GM11168 (cell line): ENCODE results near the gene CA10.

Experiments used
- in situ Hi-C: fragments of 300-500 bp; cut with MboI; formaldehyde crosslinking; loops from one replicate; pipeline ENCODE4 v1.12.0; 2022; ENCODE audit warnings: low sequenced_read_pairs; ENCODE audit not compliant: unreplicated experiment

CA10 gene

DNA sequence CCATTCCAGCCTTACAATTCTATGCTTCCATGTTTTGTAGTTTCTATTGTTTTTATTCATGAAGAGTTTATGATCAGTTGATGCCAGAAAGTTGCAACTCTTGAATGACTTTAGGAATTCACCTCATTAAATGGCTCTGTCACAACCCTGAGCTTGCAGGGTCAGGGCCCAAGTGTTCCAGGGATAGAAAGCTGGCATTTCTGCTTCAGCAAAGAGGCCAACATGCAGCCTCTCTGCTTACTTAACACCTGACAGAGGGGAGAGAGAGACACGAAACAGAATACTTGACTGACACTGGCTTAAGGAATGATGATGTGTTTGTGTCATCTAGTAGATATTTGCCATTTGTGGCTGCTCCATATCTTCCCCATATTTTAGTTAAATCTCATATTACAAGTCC lies 328.1 kb downstream of the CA10 start:
- in situ Hi-C loops = no loop called here

DNA sequence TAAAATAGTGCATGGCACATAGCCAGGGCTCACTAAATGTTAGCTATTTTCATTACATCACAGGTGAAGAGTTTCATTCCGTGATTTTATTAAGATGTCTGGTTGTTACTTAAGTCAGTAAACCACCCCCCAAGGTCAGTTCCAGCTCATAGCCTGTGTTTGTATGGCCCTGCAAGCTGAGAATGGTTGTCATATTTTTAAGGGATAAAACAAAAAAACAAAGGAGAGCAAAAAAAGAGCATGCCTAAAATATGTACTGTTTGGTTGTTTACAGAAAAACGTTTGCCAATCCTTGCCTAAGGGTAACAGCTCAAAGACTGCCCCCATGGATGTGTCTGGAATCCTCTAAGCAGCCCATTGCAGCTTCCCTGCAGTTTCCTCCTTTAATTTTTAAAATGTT lies 329.6 kb downstream of the CA10 start:
- in situ Hi-C loops = no loop called here

DNA sequence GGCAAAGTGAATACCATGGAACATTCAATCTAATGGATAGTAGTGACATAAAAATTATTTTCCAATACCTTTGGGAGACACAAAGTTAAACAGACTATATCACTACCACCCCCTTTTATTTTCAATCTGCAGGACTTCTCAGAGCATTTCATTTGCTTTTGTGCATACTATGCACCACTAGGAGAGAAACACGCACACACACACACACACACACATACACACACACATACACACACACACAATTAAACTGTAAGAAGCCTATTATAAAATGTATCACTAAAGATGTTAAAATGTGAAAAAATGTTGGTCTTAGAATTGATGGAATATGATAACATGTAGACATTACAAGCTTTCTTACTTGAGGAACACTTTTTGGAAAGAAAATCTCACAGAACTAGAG lies 331.4 kb downstream of the CA10 start:
- in situ Hi-C loops = no loop called here

DNA sequence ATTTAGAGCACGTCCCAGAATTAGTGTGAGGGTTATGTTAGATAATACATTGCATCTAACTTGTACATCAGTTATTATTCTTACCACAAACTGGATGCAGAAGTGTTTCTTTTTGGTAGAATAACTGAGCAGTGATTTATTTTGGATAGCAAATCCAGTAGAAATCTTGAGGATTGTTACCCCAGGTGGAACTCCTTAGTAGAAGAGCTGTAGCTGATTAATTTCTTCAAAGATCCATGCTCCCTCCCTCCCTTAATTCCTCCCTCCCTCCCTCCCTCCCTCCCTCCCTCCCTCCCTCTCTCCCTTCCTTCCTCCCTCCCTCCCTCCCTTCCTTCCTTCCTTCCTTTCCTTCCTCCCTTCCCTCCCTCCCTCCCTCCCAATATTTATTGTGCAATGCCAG lies 337.7 kb downstream of the CA10 start:
- in situ Hi-C loops = no loop called here

DNA sequence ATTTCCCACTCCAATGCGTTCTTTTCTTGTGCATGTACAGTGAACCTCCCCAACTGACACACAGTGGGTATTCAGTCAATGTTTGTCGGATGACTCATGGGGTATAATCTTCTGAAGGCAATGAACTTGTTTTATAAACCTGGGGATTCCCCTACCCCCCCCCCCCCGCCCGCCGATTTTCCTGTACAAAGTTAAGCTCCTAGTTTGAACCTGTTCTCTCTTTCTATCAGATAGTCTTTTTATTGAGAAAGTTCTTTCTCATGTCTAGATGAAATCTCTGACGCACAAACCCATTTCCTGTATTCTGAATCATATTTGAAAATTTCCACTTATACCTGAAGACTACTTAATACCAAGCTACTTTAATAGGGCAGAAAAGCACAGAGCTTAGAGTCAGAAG lies 338.3 kb downstream of the CA10 start:
- in situ Hi-C loops = no loop called here

DNA sequence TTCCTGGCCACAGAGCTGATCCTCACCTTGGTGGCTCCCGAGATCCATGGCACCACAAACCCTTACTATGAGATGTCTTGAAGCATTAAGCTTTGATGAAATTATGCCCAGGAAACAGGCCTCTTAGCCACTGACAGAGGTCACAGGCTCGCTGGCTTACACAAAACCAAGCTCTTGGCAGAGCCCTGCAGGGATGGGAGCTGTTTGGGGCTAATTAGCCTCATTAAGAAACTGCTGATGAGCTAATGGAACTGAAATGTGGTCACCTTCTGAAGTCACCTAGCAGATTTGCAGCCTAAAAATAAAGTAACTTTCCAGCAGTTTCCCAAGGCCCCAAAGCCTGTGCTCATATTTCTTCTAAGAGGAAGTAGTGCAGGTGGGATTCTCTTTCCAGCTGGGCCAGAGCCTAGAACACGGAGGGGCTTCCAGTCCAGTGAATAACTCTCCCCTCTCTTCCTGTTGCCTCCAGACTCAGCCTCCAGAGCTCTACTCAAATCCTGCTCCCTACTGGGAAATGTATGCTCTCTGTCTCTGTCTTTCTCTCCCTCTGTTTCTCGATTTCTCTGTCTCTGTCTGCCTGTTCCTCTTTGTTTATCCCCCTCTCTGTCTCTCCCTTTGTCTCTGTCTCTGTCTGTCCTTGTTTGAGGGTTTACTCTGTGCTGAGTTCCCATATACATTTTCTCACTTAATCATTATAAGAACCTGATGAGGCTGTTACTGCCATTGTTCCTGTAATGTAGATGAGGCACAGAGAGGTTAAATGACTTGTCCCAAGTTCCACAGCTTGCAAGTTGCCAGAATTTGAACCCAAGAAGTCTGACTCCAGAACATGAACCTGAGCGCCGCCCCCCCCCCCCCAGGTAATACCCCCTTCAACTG lies 338.9 kb downstream of the CA10 start:
- in situ Hi-C loops = no loop called here

DNA sequence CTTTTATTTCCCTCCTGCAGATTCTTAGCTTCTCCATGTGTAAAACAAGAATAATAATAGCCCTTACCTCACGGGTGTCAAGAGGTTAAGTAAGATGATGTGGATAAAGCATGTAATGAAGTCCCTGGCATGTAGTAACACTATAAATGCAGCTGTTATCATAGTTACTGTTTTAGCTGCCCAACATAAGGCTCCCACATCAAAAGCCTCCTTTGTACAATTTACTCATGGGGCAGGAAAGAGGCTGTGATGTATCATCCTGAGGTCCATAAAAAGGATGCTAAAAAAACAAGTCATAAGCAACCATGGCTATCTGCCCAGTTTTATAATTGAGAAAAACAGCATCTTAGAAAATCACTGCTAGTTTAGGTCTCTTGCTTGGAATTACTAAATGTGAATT lies 339.7 kb downstream of the CA10 start:
- in situ Hi-C loops = no loop called here

DNA sequence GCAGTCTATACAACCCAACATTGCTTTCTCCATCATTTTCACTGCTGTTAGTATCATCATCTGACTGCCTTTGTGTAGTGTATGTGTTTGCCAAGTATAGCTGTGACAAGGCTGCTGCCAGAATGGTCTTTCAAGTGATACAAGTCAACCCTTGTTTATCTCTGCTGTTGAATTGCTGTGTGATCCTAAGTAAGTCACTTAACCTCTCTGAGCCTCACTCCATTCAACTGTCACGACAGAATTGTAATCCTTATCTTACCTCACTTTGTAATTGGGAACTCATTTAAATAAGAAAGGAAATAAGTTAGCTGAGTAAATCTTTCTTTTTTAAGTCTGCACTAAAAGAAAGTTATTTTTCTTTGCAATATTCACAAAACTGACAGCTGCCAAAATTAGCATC lies 340.6 kb downstream of the CA10 start:
- in situ Hi-C loops = no loop called here

DNA sequence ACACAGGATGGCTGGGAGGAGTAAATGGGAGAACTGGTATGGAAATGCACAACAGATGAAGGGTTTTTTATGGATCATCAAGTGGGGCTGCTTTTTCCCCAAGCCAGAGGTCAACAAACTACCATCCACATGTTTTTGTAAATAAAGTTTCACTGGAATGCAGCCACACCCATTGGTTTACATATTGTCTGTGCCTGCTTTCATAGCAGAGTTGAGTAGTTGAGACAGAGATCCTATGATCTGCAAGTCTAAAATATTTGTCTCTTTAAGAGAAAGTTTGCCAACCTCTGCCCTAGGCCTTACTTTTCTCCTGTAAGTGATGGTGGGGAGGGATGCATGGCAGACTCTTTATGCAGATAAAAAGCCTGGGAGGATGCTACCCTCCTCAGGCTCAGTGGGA lies 341.4 kb downstream of the CA10 start:
- in situ Hi-C loops = no loop called here

DNA sequence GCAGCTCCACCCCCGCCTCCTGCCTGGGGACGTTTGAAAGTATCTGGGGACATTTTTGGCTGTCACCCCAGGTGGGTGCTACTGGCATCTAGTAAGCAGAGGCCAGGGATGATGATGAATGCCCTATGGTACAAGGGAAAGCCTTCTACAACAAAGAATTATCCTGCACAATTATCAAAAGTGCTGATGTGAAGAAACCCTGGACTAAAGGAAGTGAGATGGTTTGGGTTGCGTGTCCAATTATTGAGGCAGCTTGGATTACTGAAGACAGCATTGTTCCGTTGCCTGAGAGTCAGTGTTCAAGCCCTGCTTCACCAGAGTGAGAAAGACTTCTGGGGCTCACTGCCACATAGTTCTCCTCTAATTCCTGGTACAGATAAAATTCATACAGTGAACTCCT lies 343.4 kb downstream of the CA10 start:
- in situ Hi-C loops = no loop called here

DNA sequence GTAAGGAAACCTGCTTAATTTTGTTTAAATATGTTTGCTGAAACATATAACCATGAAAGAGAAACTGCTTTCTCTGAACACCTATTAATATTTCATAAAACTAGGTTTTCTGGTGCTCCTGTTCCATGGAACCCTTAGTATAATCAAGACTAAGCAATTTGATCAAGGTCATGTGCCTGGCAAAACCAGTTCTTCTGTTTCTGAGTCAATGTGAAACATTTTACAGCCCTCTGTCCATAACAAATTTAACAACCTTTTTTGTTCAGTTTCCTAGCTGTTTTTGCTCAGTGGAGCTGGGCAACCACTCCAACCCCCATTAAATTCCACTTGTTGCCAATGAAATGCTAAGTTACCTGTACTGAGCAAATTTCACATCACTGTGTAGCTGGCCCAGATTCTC lies 344.0 kb downstream of the CA10 start:
- in situ Hi-C loops = no loop called here

DNA sequence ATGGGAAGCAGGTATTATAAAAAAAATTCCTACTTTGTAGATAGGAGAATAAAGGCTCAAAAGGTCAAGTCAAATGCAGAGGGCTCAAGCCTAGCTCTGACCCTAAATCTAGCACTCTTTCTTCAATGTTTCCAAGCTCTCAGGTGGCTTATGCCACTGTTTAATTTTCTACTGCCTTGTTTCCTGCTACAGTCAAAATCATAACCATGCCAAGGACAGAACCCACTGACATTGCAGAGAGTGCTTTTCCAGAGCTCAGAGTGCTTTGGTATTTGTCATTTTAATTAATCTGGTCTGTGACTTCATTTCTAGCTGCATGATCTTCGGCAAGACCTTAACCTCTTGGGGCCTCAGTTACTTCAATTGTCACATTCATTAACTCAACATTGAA lies 344.7 kb downstream of the CA10 start:
- in situ Hi-C loops = no loop called here

DNA sequence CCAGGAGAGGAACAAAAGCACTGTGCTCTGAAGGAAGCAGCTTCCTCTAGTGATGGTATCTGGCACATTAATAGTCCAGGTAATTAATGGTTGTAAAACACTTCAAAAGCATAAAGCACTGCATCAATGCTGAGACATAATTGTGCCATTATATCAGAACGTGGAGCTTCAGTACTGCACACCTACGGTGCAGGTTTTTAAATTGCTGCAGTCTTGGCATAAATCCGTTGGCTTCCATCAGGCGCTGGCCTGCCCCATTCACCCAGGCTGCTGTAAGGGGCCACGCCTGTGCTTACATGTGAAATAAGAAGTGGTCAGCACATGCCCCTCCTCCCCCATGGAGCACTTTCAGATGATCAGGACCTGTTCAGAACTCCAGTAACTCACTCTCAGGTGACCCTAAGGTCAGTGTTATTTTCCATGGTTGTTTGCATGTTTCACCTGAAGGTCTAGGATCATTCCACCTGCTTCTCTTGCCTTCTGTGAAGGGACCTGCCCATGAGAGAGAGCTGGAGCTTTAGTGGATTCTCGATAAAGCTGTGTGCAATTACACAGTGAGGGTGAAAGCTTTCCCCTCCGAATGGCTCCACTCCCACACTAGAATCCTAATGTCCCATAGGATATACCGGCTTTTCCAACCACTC lies 345.3 kb downstream of the CA10 start:
- in situ Hi-C loops = no loop called here

DNA sequence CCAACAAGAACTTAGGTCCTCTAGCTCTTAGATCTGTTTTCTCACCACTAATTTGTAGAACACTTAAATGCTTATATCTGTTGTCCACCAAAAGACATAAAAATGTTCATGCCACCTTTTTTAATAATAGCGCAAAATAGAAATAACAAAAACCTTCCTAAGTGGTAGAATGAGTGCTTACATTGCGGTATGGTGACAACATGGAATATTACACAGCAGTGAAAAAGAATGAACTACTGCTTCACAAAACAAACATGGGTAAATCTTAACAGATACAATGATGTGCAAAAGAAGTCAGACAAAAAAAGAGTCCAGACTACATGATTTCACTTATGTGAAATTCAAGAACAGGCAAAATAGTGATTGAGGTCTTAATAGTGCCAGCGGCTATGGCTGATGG lies 351.1 kb downstream of the CA10 start:
- in situ Hi-C loops = no loop called here

DNA sequence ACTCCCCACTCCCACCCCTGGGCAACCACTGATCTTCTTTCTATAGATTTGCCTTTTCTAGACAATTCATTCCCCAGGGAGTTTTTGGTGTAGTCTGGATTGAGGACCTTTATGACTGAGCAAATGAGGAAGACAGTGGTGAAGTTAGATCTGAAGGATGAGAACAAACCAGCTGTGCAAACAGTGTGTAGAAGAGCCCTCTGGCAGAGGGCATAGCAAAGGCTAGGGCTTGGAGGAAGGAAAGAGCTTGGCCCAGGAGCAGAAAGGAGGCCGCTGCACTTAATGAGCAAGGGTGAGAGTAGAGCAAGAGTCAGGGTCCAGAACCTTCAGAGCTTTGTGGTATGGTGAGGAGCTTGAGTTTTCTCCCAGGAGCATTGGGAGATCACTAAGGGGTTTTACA lies 352.7 kb downstream of the CA10 start:
- in situ Hi-C loops = no loop called here

DNA sequence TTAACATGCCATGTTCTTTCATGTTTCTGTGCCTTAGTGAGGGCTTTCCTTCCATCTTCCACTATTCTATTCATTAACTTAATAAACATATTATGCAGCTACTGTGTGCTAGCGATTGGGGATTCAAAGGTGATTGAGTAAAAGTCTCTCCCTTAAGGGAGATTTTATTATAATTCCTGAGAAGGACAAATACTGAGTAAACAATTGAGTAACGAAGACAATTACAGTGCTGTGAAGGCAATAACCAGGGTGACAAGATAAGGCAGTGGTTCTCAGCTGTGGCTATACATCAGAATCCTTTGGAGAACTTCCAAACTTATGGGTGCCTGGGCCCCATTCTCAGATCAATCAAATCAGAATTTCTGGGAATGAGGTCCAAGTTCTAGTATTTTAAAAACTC lies 353.3 kb downstream of the CA10 start:
- in situ Hi-C loops = no loop called here

DNA sequence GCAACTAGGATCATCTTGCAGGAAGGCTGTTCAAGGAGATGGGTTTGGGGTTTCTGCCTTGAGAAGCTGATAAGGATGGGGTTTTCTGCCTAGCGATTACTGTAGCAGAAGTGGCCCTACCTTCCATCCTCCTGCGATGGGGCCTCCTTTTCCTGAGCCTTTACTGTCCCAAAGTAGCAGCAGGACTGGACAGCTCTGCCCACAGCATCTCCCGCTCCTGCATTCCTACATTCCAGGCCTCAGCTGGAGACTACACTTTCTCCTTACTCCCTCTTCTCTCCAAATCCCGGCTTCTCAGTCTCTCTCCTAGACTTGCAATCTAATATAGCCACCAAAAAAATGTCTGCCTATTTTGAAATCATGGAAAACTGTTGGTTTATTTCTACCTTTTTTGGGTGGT lies 355.4 kb downstream of the CA10 start:
- in situ Hi-C loops = no loop called here

DNA sequence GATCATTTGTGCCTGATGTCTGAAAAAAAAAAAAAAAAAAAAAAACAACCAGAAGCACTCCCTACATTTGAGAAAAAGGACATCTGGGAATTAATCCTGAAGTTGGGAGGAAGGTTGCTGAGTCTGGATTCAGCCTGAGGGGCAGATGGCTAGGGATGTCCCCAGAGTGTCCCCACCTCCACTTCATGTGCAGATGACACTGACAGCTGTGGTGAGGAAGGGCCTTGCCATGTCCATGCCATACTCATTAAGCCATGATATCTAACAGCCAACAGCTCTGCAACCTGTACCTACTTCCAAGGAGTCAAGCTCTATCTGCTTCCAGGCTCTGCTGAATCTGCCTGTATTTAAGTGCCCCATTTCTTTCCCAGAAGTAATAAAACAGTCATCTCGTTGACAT lies 356.0 kb downstream of the CA10 start:
- in situ Hi-C loops = no loop called here

DNA sequence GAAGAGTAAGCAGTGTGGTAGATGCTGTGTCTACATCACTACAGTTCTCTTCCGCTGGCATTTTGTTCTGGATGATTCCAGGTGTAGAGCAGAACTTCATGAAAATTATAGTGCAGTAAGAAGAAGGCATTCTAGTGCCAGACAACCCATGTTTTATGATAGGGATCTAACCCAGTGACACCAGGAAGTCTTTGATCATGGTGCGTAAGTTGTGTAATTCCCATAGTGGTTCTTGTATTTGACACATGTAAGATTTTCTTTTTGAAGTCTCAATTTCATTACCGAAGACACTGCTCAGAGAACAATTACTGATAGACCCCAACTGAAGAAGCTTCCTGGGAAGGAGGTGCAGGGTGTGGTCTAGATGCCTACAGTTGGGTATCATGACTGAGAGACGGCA lies 356.9 kb downstream of the CA10 start:
- in situ Hi-C loops = no loop called here

DNA sequence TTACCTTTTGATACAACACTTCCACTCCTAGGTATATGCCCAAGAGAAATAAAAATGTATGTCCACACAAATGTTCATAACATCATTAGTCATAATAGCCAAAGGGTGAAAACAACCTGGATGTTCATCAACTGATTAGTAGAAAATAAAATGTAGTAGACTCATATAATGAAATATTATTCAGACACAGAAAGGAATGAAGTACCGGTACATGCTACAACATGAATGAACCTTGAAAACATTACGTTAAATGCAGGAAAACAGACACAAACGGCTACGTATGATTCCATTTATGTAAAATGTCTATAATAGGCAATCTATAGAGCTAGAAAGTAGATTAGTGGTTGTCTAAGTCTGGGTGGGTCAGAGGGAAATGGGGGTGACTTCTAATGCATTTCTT lies 358.5 kb downstream of the CA10 start:
- in situ Hi-C loops = no loop called here

DNA sequence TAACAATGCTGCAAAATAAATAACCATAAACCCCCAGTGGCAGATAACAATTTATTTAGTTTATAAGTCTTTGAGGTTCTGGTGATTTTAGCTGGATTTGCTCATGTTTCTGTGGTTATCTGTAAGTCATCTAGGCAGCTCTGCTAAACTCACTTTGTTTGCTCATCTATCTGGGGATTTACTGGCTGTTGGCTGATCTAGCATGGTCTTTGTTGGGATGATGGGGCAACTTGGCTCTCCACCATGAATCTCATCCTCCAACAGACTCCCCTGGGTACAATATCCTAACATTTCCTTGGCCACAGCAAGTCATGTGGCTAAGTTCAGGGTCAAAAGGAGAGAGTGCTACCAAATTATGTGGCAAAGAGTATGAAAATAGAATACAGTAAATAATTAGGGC lies 359.3 kb downstream of the CA10 start:
- in situ Hi-C loops = no loop called here

DNA sequence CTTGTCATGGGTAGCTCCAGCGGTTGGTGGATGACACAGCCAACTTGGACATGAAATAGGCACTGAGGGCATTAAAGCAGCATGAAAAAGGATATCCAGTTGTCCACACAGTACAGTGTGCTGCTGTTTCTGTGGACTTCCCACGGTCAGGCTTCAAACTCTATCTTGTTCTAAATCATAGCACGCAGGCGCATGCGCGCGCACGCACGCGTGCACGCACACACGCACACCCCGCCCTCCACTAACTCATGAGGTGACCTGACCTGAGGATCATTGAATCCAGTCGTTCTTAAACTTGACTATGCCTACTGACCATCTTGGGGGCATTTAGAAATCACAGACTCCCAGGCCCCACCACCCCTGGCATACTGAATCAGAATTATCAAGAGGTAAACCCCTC lies 361.4 kb downstream of the CA10 start:
- in situ Hi-C loops = no loop called here
